IPS-15b (cell line): ENCODE results near the gene SHMT2.

ENCODE experiments used
- H3K27me3 ChIP-seq: one replicate; pipeline ENCODE4 v1.6.1; 2013; ENCODE audit warnings: low read length; ENCODE audit not compliant: control insufficient read depth, insufficient read depth
- H3K36me3 ChIP-seq: one replicate; pipeline ENCODE4 v1.6.1; 2013; ENCODE audit warnings: low read length; ENCODE audit not compliant: control insufficient read depth, insufficient read depth
- H3K4me1 ChIP-seq: one replicate; pipeline ENCODE4 v1.6.1; 2013; ENCODE audit warnings: mild to moderate bottlenecking, low read length; ENCODE audit not compliant: control insufficient read depth, insufficient read depth
- H3K4me3 ChIP-seq: one replicate; pipeline ENCODE4 v1.5.1; 2013; ENCODE audit warnings: low read depth, low read length
- H3K9ac ChIP-seq: one replicate; pipeline ENCODE4 v1.6.1; 2013; ENCODE audit warnings: low read depth, mild to moderate bottlenecking, low read length
- H3K9me3 ChIP-seq: one replicate; pipeline ENCODE4 v1.6.1; 2013; ENCODE audit warnings: mild to moderate bottlenecking, low read length; ENCODE audit not compliant: control insufficient read depth, insufficient read depth

SHMT2 gene

GRCh38 chr12:57240066-57240921, 10.8 kb downstream of the SHMT2 start:
- no peaks in the 10 kb centered on the region for H3K36me3 ChIP-seq
- H3K4me3 ChIP-seq = peak overlapping the region; percentile 49
- peaks cover 16% of the 10 kb centered on the region for H3K4me1 ChIP-seq
- peaks cover 82% of the 10 kb centered on the region for H3K27me3 ChIP-seq
- H3K9ac ChIP-seq = no peak overlapping the region
- H3K9me3 ChIP-seq = no peaks in the 10 kb centered on the region

DNA sequence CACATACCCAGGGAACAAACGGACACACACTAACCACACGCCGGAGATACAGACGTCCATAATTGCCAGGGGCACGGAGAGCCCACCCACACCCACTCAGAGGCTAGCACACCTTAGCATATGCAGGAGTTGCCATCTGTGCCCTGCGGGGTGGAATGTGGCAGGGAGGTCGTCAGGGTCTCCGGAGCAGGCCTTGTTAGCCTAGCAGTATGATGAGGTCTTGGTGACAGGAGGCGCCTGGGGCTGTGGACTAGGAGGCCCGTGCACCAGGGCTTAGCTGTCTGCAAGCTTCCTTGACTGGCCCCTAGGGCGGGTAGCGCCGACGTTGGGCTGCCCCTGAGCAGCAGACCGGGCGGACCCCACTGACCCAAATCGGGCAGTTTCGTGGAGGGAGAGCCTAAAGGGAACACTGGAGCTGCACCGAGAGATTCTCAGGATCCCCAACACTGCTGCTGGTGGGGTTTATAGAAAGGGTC, 11.5 kb downstream of the SHMT2 start:
- H3K27me3 ChIP-seq = peaks cover 75% of the 10 kb centered on the region
- H3K9me3 ChIP-seq = no peaks in the 10 kb centered on the region
- H3K4me1 ChIP-seq = peaks cover 16% of the 10 kb centered on the region
- H3K36me3 ChIP-seq = no peaks in the 10 kb centered on the region
- H3K4me3 ChIP-seq = peak overlapping the region; percentile 49
- H3K9ac ChIP-seq = no peak overlapping the region

- Histone ChIP-seq H3K4me1 (peaks cover 18% of the 10 kb centered on the region), H3K27me3 (peaks cover 68% of the 10 kb centered on the region), H3K36me3 (no peaks in the 10 kb centered on the region), H3K9me3 (no peaks in the 10 kb centered on the region), H3K9ac (no peak overlapping the region), H3K4me3 (peak overlapping the region; percentile 49)
These were observed 12.1 kb downstream of the SHMT2 start for GRCh38 chr12:57241402-57242310.

- H3K4me3 ChIP-seq = peak overlapping the region; percentile 52
- H3K9me3 ChIP-seq = no peaks in the 10 kb centered on the region
- H3K27me3 ChIP-seq = peaks cover 61% of the 10 kb centered on the region
- no peaks in the 10 kb centered on the region for H3K36me3 ChIP-seq
- H3K4me1 ChIP-seq = peaks cover 23% of the 10 kb centered on the region
- no peak overlapping the region for H3K9ac ChIP-seq
These were observed 12.8 kb downstream of the SHMT2 start for GRCh38 chr12:57242329-57242690.

DNA sequence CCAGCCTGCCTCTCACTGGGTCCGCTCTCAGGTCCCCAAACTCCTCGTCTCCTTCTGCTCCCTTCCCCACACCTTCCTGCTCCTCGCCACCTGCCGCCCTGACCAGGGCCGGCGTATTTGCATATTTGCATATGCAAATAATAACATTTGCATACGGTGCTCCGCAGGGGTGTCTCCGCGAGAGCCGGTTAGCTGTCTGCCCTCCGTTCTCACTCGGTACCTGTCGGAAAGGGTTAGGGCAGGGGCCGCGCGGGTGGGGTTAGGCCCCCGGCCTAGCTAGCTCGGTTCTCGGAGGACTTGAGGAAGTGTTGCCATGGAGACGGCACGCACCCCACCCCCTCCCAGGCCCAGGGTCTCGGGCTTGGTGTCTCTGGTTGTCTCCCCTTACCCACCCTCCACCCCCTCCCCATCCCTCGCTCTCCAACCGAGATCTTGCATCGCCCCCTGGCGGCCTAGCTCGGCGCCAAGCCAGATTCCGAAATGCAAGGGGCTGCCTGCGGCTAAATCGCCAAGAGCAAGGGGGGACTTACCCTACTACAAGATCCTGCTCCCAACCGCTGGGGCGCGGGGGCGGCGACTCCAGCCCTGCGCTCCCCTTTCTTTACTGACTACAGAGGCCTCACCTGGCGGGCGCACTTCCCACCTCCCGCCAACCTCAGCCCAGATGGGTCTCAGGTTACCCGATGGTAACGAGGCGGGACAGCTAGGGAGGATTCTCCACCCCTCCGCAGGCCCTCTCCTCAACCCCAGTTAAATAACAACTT, 13.4 kb downstream of the SHMT2 start:
- peaks cover 22% of the 10 kb centered on the region for H3K4me1 ChIP-seq
- no peaks in the 10 kb centered on the region for H3K36me3 ChIP-seq
- H3K9ac ChIP-seq = no peak overlapping the region
- peak overlapping the region; percentile 61 for H3K4me3 ChIP-seq
- peaks cover 56% of the 10 kb centered on the region for H3K27me3 ChIP-seq
- H3K9me3 ChIP-seq = no peaks in the 10 kb centered on the region

- Histone ChIP-seq H3K36me3 (no peaks in the 10 kb centered on the region), H3K4me1 (peaks cover 24% of the 10 kb centered on the region), H3K4me3 (peak overlapping the region; percentile 61), H3K9ac (no peak overlapping the region), H3K27me3 (peaks cover 48% of the 10 kb centered on the region), H3K9me3 (no peaks in the 10 kb centered on the region)
These were observed 14.2 kb downstream of the SHMT2 start for GRCh38 chr12:57243521-57244311.

DNA sequence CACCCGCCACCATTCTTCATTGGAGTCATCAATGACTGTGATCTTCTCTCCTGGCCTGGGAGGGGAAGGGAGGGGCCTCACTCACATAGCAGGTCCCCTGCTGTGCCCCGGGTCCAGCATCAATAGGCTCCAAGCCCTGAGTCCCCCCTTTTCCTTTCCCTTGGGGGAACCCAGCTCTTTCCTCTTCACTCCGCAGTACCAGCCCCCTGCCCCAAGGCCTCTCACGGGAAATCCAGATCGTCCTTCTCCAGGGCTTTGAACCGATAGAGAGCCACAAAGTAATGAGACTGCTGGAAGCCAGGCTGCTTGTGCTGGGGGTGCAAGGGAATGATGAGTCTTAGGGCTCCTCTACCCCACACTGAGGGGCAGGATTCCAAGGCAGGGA, 14.8 kb downstream of the SHMT2 start:
- Histone ChIP-seq H3K27me3 (peaks cover 44% of the 10 kb centered on the region), H3K9me3 (no peaks in the 10 kb centered on the region), H3K4me1 (peaks cover 28% of the 10 kb centered on the region), H3K36me3 (no peaks in the 10 kb centered on the region), H3K9ac (no peak overlapping the region), H3K4me3 (no peak overlapping the region)

GRCh38 chr12:57247041-57247440, 17.5 kb downstream of the SHMT2 start:
- Histone ChIP-seq H3K9me3 (no peaks in the 10 kb centered on the region), H3K27me3 (peaks cover 16% of the 10 kb centered on the region), H3K4me1 (peaks cover 32% of the 10 kb centered on the region), H3K4me3 (no peak overlapping the region), H3K9ac (no peak overlapping the region), H3K36me3 (no peaks in the 10 kb centered on the region)

GRCh38 chr12:57248934-57249742, 19.6 kb downstream of the SHMT2 start:
- no peaks in the 10 kb centered on the region for H3K9me3 ChIP-seq

GRCh38 chr12:57250541-57250940, 21.0 kb downstream of the SHMT2 start:
- Histone ChIP-seq H3K4me1 (peaks cover 28% of the 10 kb centered on the region), H3K9me3 (no peaks in the 10 kb centered on the region), H3K9ac (no peak overlapping the region), H3K27me3 (no peaks in the 10 kb centered on the region), H3K36me3 (peaks cover 2% of the 10 kb centered on the region), H3K4me3 (no peak overlapping the region)

More at GRCh38 chr12:57248934-57249742, 19.6 kb downstream of the SHMT2 start:
- Histone ChIP-seq H3K9ac (no peak overlapping the region), H3K27me3 (peaks cover 8% of the 10 kb centered on the region), H3K4me1 (peaks cover 28% of the 10 kb centered on the region), H3K4me3 (no peak overlapping the region), H3K36me3 (no peaks in the 10 kb centered on the region)
